HG03039 (cell line): ENCODE data around the gene CDK2.
"Not testable (repeated sequence)": the region's sequence is repeated elsewhere in the genome, so short reads cannot be mapped to it uniquely, and the experiment has no call there.

Experiments used
- ATAC-seq: cut with Tn5 transposase; IDR thresholded peaks from one replicate; pipeline ENCODE4 v1.9.1; 2021; ENCODE audit warnings: mild to moderate bottlenecking, moderate library complexity; ENCODE audit not compliant: unreplicated experiment

The CDK2 gene

DNA sequence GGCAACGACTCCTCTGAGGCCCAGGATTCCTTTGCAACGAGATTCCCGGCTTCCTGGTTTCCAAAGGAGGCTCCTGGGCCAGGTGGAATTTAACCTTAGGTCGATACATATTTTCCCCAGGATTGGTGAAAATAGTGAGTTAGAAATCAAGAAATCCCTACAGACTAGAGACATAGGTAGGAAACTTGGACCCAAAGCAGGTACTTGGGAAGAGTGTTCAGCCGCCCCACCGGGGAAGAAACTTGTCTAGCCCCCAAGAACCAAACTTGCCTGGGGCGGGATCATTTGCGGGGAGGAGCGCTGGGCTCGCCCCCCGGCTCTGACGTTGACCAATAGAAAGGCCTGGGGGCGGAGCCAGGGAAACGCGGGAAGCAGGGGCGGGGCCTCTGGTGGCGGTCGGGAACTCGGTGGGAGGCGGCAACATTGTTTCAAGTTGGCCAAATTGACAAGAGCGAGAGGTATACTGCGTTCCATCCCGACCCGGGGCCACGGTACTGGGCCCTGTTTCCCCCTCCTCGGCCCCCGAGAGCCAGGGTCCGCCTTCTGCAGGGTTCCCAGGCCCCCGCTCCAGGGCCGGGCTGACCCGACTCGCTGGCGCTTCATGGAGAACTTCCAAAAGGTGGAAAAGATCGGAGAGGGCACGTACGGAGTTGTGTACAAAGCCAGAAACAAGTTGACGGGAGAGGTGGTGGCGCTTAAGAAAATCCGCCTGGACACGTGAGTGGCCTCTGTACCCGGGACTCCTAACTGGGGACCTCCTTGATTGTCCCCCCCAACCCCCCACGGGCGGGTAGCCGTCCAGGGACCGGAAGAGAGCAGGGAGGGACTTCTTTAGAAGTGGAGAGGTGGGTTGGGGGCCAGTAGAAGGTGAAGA, at the start of gene CDK2:
TSS of gene CDK2 (plus strand) at position 423 of the 874 bp plus-strand sequence. CDS start at position 602, 179 bp downstream.
- peak; percentile 82 for ATAC-seq

DNA sequence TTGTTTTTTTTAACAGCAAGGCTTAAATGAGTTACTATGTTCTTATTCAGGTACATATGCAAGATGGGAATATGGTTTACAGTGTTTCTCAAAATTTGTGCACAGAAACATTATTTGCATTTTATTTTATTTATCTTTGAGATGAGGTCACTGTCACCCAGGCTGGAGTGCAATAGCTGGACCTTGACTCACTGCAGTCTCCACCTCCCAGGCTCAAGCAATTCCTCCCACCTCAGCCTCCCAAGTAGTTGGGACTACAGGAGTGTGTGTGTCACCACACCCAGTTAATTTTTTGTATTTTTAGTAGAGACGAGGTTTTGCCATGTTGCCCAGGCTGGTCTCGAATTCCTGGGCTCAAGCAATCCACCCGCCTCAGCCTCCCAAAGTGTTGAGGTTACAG, 47.6 kb upstream of the CDK2 start:
- not testable (repeated sequence) for ATAC-seq

DNA sequence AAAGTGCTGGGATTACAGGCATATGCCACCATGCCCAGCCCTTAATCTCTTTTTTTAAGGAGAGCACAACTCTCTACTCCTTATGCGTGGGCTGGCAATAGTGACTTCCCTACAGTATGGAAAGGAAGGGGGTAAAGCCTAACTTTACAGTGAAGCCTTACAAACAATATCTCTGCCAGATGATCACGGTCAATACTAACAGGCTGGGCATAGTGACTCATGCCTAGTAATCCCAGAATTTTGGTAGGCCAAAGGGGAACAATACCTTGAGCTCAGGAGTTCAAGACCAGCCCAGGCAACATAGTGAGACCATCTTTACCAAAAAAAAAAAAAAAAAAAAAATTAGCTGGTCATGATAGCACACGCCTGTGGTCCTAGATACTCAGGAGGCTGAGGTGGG, 44.5 kb upstream of the CDK2 start:
- no peak for ATAC-seq

DNA sequence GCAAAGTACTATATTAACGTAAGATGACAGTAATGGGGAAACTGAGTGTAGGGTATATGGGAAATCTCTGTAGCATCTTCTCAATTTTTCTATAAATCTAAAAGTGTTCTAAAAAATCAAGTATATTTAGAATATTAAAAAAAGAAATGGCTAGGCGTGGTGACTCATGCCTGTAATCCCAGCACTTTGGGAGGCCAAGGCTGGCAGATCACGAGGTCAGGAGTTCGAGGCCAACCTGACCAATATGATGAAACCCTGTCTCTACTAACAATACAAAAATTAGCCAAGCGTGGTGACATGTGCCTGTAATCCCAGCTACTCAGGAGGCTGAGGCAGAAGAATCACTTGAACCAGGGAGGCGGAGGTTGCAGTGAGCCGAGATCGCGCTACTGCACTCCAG, 43.0 kb upstream of the CDK2 start:
- ATAC-seq: not testable (repeated sequence)

DNA sequence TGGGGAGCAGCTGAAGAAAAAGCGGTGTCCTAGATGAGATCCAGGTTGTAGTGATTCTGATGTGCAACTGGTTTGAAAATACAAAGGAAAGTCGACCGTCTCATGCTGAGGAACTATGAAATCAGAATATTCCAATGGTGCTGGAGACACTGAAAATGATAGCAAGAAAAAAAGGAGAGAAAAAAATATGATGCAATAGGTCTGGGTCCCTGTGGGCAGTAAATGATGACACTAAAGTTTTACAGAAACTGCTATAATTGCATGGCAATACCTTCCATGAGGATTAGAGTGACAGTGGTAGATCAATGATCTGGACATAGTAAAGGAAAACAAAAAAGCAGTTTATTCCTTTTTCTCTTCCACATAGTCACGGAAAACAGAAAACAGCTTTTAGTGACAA, 41.3 kb upstream of the CDK2 start:
- no peak for ATAC-seq

DNA sequence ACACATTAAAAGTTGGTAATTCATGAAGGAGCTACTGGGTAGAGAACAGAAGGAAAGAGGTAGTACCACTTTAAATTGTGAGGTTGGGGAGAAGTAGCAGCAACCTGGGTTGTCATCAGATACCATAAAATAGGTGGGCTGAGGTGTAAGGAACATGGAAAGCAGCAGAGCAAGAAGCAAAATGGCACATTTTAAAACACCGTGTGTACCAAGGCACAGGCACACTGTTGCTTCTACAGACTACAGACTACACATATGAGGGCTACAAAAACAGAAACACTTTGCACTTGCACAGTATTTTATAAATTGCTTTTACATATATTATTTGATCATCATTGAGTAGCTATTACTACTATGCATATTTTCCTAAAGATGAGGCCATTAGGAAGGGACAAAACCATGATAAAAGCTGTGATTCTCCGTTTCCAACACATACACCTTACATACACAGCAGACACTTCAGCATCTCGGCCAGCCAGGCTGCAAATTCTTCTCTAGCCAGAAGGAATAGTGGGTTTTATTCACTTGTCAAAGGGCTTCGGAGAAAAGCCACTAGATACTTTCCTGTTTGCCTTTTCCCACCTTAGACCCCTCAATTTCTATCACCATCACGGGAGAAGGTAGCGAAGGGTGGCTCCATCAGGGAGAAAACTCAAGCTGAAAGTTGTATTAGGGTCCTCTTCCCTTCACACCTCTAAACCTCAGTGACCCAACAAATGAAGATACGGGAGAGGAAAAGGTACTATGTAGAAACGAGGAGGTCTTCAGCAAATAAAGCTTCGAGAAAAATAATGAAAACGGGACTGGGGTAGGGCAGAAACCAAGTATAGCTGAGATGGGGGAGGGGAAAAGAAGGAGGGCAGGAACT, 40.5 kb upstream of the CDK2 start:
- no peak for ATAC-seq

DNA sequence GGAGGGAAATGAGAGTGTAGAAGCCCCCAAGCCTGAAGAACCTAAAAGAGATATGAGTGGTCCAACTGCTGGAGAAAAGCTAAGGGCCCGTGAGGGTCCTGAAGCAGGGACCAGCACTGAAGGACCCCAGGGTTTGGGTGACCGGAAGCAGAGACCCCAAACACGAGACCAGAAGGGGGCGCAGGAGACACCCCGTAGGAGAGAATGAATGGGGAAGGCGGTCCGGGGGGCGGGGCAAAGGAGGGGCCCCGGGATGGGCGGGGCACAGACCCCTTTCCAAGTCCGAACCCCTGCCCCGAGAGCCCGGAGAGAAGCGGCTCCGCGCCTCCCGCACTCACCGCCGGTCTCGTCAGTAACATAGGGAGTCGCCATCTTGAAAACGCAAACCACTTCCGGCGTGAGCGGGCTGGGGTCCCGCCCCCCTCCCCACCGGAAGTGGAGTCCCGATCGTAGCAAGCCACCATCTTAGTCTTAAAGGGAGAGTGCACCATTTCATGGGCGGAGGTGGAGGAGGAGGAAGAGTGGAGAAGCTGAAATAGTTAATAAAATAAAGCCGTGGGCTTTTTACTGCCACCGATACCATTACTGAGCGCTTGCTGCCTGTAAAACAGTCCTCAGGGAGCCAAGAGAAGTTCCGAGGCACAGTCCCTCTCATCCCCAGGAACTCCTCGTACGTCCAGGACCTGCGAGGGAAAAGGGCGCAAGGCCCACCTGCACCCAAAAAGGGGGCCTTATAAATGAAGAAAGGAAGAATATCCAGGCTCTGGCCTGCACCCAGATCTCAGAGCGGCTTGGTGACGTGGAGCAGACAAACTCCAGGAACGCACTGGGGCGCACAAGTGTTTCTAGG, 39.7 kb upstream of the CDK2 start:
- peak; percentile 40 for ATAC-seq

DNA sequence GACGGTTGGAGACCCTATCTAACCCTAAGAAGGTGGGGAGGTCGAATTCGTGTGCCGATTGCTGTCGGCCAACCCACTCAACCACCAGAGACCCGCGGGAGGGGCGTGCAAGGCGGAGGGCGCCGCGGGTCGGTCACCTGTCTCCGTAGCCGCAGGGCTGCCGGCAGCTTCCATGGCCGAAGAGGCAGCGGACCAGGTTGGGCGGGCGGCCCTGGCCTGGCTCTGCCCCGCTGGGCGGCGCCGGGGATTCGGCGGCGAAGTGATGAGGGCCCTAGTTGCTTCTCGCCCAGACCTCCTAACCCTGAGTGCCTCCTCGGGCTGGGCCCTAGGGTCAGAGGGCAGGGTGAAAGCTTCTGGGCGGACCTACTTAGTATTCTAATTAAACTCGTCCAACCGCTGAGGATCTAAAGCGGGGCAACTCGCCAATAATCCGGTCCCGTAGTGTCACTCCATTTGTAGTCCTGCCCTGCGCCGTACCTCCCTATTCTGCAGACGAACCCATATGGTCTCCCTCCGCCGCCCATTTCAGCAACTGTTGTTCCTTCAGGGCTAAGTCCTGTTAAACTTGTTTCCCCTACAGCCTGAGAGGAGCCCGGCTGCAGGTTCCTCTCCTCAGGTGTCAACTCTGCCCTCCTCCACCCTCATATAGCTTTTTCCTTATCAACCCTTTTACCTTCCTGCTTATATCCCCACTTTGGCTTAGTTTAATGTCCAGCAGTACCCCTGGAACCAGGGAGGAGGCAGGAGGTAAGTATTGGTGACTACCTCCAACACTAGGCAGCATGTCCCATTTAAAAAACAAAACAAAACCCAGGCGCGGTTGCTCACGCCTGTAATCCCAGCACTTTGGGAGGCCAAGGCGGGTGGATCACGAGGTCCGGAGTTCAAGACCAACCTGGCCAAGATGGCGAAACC, 38.8 kb upstream of the CDK2 start, which contains the start of gene PYM1:
TSS of gene PYM1 (minus strand) at position 307 of the 915 bp plus-strand sequence. CDS start at position 174, 133 bp downstream.
- ATAC-seq: peak; percentile 36

DNA sequence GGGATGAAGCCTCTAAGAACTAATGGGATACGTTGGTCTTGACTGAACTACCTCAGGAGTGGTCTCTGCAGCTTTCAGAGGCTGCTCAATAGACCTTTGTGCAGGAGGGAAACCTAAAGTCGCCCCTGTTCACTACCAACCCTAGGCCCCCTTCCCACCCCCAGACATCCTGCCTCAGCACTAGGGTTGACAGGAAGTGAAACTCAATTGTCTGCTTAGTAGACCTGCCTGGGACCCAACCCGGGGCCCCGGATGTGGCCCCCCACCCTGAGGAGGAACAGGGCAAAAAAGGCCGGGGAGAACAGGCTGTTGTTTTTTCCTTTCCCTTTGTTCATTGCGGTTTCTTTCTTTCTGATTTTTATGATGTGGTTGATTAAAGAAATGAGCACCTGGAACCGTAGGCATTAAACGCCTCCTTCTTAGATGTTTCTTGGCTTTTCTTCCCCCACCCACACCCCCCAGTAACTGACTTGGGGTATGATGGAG, 37.3 kb upstream of the CDK2 start:
- ATAC-seq: no peak

DNA sequence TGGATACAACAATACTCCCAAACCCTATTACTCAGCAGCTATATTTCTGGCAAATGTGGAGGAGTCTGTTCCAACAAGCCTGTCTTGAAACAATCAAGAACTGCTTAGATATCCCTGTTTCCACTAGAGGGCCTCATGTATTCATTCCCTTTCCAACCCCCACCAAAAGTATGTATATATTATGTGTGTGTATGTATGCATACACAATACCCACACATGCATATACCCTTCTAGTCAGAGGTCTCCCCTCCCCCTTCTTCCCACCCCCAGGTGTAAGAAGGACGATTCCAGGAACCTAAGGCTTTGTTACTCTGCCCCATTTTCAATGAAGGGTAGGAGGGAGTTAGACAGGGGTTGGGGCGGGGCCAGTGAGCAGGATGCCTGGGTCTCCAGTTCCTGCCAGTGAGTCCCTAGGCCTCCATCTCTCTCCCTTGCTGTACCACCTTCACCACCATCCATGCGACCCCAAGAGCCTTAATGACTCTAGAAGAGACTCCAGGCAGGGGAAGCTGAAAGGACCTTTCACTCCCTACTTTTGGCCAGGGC, 35.8 kb upstream of the CDK2 start, which contains the start of gene DGKA:
TSS of gene DGKA (plus strand) at position 392 of the 546 bp plus-strand sequence. CDS start 5,342 bp downstream, outside the sequence.
- no peak for ATAC-seq

DNA sequence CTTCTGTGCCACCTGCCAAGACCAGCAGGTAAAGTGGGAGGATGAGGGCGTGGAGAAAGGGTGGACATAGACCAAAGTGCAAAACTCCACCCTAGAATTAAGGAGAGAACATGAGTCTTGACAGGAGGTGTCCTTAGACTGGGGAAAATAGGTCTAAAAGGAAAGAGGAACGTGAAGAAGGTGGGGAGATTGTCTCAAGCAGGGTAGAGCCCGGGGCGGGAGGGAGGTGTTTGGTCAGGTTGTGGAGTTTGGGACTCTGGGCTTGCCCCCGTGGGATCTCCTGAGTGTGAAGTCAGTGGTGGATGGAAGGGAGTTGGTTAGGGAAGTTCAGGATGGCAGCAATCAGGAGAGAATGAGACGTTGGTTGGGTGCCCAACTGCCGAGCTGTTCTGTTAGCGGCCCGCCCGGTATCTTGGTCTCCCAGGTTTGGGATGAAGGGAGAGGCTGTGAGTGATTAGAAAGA, 35.3 kb upstream of the CDK2 start:
- no peak for ATAC-seq

DNA sequence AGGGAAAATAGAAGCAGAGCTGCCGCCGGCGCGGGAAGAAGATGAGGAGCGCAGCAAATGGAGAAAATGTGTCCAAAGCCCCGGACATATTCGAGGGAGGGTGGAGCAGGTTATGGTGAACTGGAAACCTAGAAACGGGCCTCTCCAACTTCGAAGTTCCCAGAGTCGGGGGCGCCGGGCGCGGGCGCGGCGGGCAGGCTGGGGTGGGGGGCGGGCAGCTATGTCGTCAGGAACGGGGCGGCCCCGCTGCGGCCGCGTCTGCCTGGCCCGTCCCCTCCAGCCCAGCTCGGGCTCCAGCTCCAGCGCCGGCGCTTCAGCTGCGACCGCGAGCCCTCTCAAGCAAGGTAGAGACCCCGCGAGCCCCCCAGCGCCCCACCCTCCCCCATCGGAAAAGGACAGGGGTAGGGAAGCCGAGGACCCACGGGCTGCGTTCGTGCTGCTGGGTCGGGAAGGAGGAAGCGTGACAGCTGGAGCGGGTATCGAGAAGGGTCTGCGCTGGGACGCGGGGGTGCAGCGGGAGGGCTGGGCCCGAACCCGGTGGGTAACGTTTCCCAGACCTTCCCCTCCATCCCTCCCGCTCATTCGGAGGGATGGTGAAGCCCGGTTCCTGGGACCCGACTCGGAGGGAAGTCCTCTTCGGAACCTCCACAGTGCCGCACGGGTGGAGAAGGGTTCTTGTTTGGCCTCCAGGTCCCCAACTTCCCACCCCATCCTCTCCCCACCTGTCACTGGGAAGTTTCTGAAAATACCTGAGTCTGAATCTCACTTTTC, 34.7 kb upstream of the CDK2 start:
- no peak for ATAC-seq

DNA sequence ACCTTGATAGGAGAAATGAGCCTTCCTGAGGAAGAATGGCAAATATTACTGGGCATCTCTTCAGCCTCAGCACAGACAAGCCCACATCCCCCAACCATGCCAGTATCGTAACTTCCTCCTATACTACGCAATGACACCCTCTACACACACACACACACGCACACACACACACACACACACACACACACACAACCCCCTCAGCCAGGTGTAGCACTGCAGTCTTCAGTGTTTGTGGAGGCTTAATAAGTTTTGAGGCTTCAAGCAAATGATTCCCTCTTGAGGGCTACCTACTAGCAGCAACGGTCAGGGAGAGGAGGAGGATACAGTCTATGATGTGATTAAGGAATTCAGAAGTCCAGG, 34.1 kb upstream of the CDK2 start:
- ATAC-seq: no peak

DNA sequence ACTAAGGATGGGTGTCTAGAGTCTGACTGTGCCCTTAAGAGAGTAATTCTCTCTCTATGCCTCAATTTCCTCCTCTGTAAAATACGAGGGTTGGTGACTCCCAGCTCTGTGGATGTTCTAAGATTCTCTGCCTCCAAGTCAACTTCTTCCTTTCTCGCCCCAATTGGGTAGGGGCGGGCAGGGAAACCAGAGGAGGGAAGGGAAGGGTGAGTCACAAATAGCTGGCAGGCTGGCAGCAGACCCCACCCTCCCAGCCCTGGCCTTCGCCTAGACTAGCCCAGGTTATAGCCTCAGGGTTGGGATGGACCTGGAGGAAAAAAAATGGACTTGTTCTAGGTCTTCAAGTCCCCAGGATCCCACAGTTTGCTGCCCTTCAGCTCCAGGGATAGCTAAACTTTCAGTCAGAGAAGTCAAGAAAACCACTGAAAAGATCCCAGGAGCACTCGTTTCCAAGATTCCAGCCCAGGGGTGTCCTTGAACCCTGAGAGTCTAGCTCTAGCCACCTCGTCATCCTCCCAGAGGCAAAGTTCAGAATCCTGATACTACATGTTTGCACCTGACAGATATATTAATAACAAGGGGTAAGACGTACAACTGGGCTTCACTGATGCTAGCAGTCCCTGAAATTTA, 33.3 kb upstream of the CDK2 start:
- no peak for ATAC-seq

DNA sequence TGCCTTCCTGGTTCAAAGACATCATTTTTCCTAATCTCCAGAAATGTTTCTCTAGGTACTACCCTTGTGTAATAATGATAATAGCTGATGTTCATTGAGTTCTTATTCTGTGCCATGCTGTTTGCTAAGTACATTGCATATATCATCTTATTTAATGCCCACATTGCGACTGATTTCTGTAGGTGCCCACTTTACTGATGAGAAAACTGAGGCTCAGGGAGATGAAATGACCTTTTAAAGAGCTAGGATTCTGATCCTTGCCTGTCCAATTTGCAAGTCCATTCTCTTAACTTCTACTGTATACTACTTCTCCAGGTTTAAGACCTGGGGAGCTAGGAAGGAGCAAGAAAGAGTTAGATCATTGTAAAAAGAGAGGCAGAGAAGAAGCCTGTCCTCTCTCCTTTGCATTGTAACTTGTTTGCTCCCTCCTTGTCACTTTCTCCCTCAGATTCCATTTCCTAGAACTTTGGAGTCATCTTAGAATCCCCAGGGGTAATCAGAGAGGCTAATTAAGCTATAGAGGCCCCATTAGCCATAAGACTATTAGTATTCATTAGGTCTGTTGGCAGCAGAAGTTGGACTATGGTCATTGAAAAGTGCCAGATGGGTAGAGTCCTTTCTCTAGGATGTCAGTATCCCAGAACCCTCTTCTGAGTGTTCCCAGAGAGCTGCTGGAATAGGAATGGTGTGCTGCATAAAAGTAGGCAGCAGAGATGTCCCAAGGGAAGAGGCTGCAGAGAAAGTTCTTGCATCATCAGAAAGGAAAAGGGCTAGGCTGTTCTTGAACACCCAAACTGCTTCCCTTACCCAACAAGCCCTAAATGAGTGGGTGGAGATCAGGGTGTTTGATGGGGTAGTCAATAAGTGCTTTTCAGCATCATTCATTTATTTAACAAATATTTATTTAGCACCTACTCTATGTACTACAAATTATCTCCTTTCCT, 32.6 kb upstream of the CDK2 start:
- ATAC-seq: no peak

DNA sequence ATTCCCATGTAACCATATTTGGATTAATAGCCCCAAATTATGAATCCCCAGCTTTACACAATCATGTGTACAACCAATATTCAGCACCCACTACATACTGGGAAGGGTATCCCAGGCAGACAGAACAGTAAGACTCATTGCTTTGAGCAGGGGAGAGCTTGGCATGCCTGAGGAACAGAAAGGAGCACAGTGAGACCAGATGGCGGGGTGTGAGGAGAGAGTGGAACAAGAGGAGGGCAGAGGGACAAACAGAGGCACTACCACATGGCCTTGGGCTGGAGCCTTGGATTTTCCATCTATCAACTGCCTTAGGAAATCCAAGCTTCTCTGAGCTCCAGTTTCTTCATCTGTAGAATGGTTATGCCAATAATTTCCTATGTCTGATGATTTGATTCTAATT, 31.9 kb upstream of the CDK2 start:
- ATAC-seq: no peak

DNA sequence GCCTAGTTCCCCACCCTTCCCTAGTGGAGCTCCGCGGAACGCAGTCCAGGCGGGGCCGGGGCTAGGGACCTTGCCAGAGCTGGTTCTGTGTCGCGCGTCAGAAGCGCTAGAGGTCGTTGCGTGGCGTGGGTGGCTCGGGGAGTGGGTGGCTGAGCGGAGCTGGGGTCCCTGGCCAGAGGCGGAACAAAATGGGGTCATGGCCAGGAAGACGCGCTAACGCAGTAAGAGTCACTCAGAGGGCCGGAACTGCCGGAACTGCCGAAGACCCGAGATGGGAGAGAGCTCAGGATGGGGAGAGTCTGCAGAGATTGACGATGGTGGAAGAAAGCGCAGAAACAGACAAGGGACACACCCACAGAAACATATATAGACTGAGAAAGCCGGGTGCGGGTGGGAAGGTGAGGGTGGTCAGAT, 30.9 kb upstream of the CDK2 start:
- ATAC-seq: no peak
